Neuronal stem cell (in vitro differentiated cells): ENCODE results near the gene CD14.

Source experiments
- DNase-seq: peaks from one replicate; pipeline ENCODE4 v3.0.0-alpha.2; 2013; ENCODE audit warnings: low spot score
- H2AFZ ChIP-seq: one replicate; pipeline ENCODE4 v1.6.1; 2013; ENCODE audit warnings: mild to moderate bottlenecking, low read length, inconsistent platforms
- H2AK5ac ChIP-seq: 2 replicates; pipeline ENCODE4 v1.6.1; 2013; ENCODE audit warnings: low read depth, mild to moderate bottlenecking, inconsistent platforms, low read length, moderate library complexity, mixed read lengths
- H2BK120ac ChIP-seq: 2 replicates; pipeline ENCODE4 v1.6.1; 2013; ENCODE audit warnings: low read depth, mild to moderate bottlenecking, inconsistent platforms, low read length, moderate library complexity, mixed read lengths
- H2BK12ac ChIP-seq: one replicate; pipeline ENCODE4 v1.6.1; 2013; ENCODE audit warnings: low read length, inconsistent platforms
- H2BK15ac ChIP-seq: 2 replicates; pipeline ENCODE4 v1.6.1; 2013; ENCODE audit warnings: mild to moderate bottlenecking, low read length, inconsistent platforms, mixed read lengths
- H2BK5ac ChIP-seq: one replicate; pipeline ENCODE4 v1.6.1; 2013; ENCODE audit warnings: inconsistent platforms, mild to moderate bottlenecking, low read length, moderate library complexity
- H3K14ac ChIP-seq: one replicate; pipeline ENCODE4 v1.6.1; 2013; ENCODE audit warnings: low read length, inconsistent platforms
- H3K18ac ChIP-seq: 2 replicates; pipeline ENCODE4 v1.6.1; 2013; ENCODE audit warnings: low read length, inconsistent platforms
- H3K23ac ChIP-seq: 2 replicates; pipeline ENCODE4 v1.6.1; 2013; ENCODE audit warnings: low read depth, mild to moderate bottlenecking, mixed read lengths, low read length, inconsistent platforms; ENCODE audit not compliant: poor library complexity
- H3K27ac ChIP-seq: replicated peaks from 3 replicates; pipeline ENCODE4 v1.5.1; 2013; ENCODE audit warnings: low read length, inconsistent platforms
- H3K27me3 ChIP-seq, 3 experiments: 2 replicates each; pipeline ENCODE4 v1.6.1; 2013; ENCODE audit warnings: low read length in 3 of 3, mild to moderate bottlenecking in 2 of 3, inconsistent platforms in 1 of 3, low read depth in 1 of 3, mixed read lengths in 1 of 3, moderate library complexity in 1 of 3; ENCODE audit not compliant: control insufficient read depth in 3 of 3, insufficient read depth in 3 of 3
- H3K36me3 ChIP-seq, 2 donors: replicated peaks in 1 of 2; 2 replicates each; pipeline ENCODE4 v1.6.1; 2013; ENCODE audit warnings: low read length in 2 of 2; ENCODE audit not compliant: control insufficient read depth in 2 of 2, insufficient read depth in 2 of 2
- H3K4ac ChIP-seq: 2 replicates; pipeline ENCODE4 v1.6.1; 2013; ENCODE audit warnings: inconsistent platforms, mild to moderate bottlenecking, low read length, moderate library complexity
- H3K4me1 ChIP-seq, 2 donors: 1 replicate in 1 of 2; 2 replicates in 1 of 2; pipeline ENCODE4 v1.6.1; 2013; ENCODE audit warnings: low read length in 2 of 2, low read depth in 1 of 2; ENCODE audit not compliant: control insufficient read depth in 2 of 2, insufficient read depth in 1 of 2
- H3K4me2 ChIP-seq: one replicate; pipeline ENCODE4 v1.6.1; 2013; ENCODE audit warnings: mild to moderate bottlenecking, low read length, inconsistent platforms; ENCODE audit not compliant: insufficient read depth, poor library complexity, severe bottlenecking
- H3K4me3 ChIP-seq, 2 donors: 2 replicates each; pipeline ENCODE4 v1.5.1; 2013; ENCODE audit warnings: low read length in 2 of 2, mild to moderate bottlenecking in 2 of 2, inconsistent platforms in 1 of 2, moderate library complexity in 1 of 2
- H3K79me1 ChIP-seq: one replicate; pipeline ENCODE4 v1.6.1; 2013; ENCODE audit warnings: low read depth, mild to moderate bottlenecking, inconsistent platforms, low read length, moderate library complexity
- H3K9ac ChIP-seq: one replicate; pipeline ENCODE4 v1.6.1; 2013; ENCODE audit warnings: mild to moderate bottlenecking, low read depth, low read length, inconsistent platforms; ENCODE audit not compliant: poor library complexity
- H3K9me3 ChIP-seq, 2 donors: replicated peaks in 1 of 2; 2 replicates each; pipeline versions ENCODE3 to v1.6.1; 2013; ENCODE audit warnings: low read length in 2 of 2, mild to moderate bottlenecking in 2 of 2, inconsistent platforms in 1 of 2, low read depth in 1 of 2, mixed read lengths in 1 of 2, moderate library complexity in 1 of 2; ENCODE audit not compliant: control insufficient read depth in 2 of 2, insufficient read depth in 1 of 2
- H4K8ac ChIP-seq: one replicate; pipeline ENCODE4 v1.6.1; 2013; ENCODE audit warnings: low read depth, mild to moderate bottlenecking, inconsistent platforms, low read length, moderate library complexity
- H4K91ac ChIP-seq: one replicate; pipeline ENCODE4 v1.6.1; 2013; ENCODE audit warnings: low read length, low read depth, mild to moderate bottlenecking, inconsistent platforms; ENCODE audit not compliant: poor library complexity
- WGBS, 2 donors: extraction: QIAGEN DNeasy Blood & Tissue Kit; methylation state at CpG; one replicate each; pipeline ENCODE4 v1.1.7; 2013; ENCODE audit warnings: missing lambda C conversion rate in 2 of 2, mixed read lengths in 1 of 2; ENCODE audit not compliant: insufficient read length in 2 of 2, insufficient replicate concordance in 1 of 2; ENCODE audit errors: extremely low coverage in 2 of 2; 5-methylcytosine and 5-hydroxymethylcytosine counted together

Gene CD14

GRCh38 chr5:140611020-140611521 lies 21.9 kb downstream of the CD14 start:
- peak overlapping the region; percentile 74 for H2AFZ ChIP-seq
- H3K79me1 ChIP-seq, result no peaks in the 10 kb centered on the region
- DNase-seq, result no peak
- no peak overlapping the region for H3K27ac ChIP-seq
- no peak overlapping the region for H3K4ac ChIP-seq
- no CpG with 5 or more reads among the region's 2 CpGs for WGBS, 2 donors
- H4K91ac ChIP-seq, result no peak overlapping the region
- H3K4me2 ChIP-seq, result no peak overlapping the region
- H3K36me3 ChIP-seq, result no peaks in the 10 kb centered on the region
- H2BK5ac ChIP-seq, result no peak overlapping the region
- H2AK5ac ChIP-seq, result no peak overlapping the region
- H3K18ac ChIP-seq, result no peak overlapping the region
- no peak overlapping the region for H3K9ac ChIP-seq
- no peak overlapping the region for H3K4me3 ChIP-seq
- H3K9me3 ChIP-seq, result peaks cover 3 to 10% of the 10 kb centered on the region in 2 donors
- H2BK120ac ChIP-seq, result no peak overlapping the region
- H3K23ac ChIP-seq, result no peak overlapping the region
- H2BK15ac ChIP-seq, result no peak overlapping the region
- H3K14ac ChIP-seq, result no peak overlapping the region
- peaks cover 0 to 3% of the 10 kb centered on the region in 2 donors for H3K4me1 ChIP-seq
- no peaks in the 10 kb centered on the region for H3K27me3 ChIP-seq
- no peak overlapping the region for H2BK12ac ChIP-seq
- H4K8ac ChIP-seq, result no peak overlapping the region

- Histone ChIP-seq H2BK5ac (no peak overlapping the region), H4K91ac (no peak overlapping the region), H3K4ac (no peak overlapping the region), H2BK12ac (no peak overlapping the region), H4K8ac (no peak overlapping the region), H3K18ac (no peak overlapping the region), H3K9ac (no peak overlapping the region), H3K27ac (no peak overlapping the region), H3K27me3 (no peaks in the 10 kb centered on the region), H3K9me3 (peaks cover 3 to 10% of the 10 kb centered on the region in 2 donors), H2AK5ac (no peak overlapping the region), H3K14ac (no peak overlapping the region), H3K4me1 (peaks cover 0 to 3% of the 10 kb centered on the region in 2 donors), H3K4me2 (no peak overlapping the region), H3K36me3 (no peaks in the 10 kb centered on the region), H2BK120ac (no peak overlapping the region), H3K4me3 (peak overlapping the region in 1 of 2 donors; percentile 11), H2AFZ (no peak overlapping the region), H3K23ac (no peak overlapping the region), H3K79me1 (no peaks in the 10 kb centered on the region), H2BK15ac (no peak overlapping the region)
- DNase-seq, result no peak
- WGBS, 2 donors, result no CpG with 5 or more reads among the region's 4 CpGs
Observed at GRCh38 chr5:140609126-140609525, 23.8 kb downstream of the CD14 start.

DNA sequence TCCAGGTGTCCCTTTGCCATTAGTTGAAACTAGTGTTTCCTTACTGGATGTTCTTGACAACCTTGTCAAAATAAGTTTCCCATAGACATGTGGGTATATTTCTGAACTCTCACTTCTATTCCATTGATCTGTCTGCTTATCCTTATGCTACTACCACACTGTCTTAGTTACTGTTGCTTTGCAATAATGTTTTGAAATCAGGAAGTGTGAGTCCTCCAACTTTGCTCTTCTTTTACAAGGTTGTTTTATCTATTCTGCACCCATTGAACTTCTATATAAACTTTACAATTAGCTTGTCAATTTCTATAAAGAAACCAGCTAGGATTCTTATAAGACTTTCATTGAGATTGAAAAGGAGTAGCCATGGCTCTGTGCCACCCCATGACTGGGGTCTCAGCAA lies 24.3 kb downstream of the CD14 start:
- Histone ChIP-seq H3K27me3 (no peaks in the 10 kb centered on the region), H2BK5ac (no peak overlapping the region), H3K36me3 (no peaks in the 10 kb centered on the region), H4K8ac (no peak overlapping the region), H2AFZ (no peak overlapping the region), H3K79me1 (no peaks in the 10 kb centered on the region), H3K4me3 (no peak overlapping the region), H2BK120ac (no peak overlapping the region), H2BK15ac (no peak overlapping the region), H4K91ac (no peak overlapping the region), H3K9ac (no peak overlapping the region), H2BK12ac (no peak overlapping the region), H3K18ac (no peak overlapping the region), H3K14ac (no peak overlapping the region), H3K4ac (no peak overlapping the region), H2AK5ac (no peak overlapping the region), H3K4me1 (peaks cover 0 to 3% of the 10 kb centered on the region in 2 donors), H3K23ac (no peak overlapping the region), H3K9me3 (peaks cover 3 to 10% of the 10 kb centered on the region in 2 donors), H3K4me2 (no peak overlapping the region), H3K27ac (no peak overlapping the region)
- DNase-seq, result no peak

- no peak overlapping the region for H3K27ac ChIP-seq
- peaks cover 0 to 3% of the 10 kb centered on the region in 2 donors for H3K4me1 ChIP-seq
- no peak overlapping the region for H2AK5ac ChIP-seq
- H2BK15ac ChIP-seq, result no peak overlapping the region
- H3K9me3 ChIP-seq, result peaks cover 5 to 10% of the 10 kb centered on the region in 2 donors
- no CpG with 5 or more reads among the region's 2 CpGs for WGBS, 2 donors
- H3K79me1 ChIP-seq, result no peaks in the 10 kb centered on the region
- no peak overlapping the region for H3K18ac ChIP-seq
- H3K36me3 ChIP-seq, result no peaks in the 10 kb centered on the region
- DNase-seq, result no peak
- H2AFZ ChIP-seq, result no peak overlapping the region
- H3K14ac ChIP-seq, result no peak overlapping the region
- no peak overlapping the region for H3K4ac ChIP-seq
- no peak overlapping the region for H3K4me2 ChIP-seq
- H3K23ac ChIP-seq, result no peak overlapping the region
- H3K9ac ChIP-seq, result no peak overlapping the region
- no peak overlapping the region for H4K91ac ChIP-seq
- no peak overlapping the region for H2BK12ac ChIP-seq
- no peak overlapping the region for H2BK5ac ChIP-seq
- no peak overlapping the region for H2BK120ac ChIP-seq
- no peaks in the 10 kb centered on the region for H3K27me3 ChIP-seq
- no peak overlapping the region for H3K4me3 ChIP-seq
- no peak overlapping the region for H4K8ac ChIP-seq
Observed at GRCh38 chr5:140607031-140607430, 25.9 kb downstream of the CD14 start.
